Spinal cord (tissue), 10 donors: ENCODE measurements around the gene FARSA. TPM values are rescaled to one million over a fixed set of nuclear protein-coding genes. Genes with fewer than 3 reads are reported as not detected.

Experiments used
- DNase-seq, 6 donors: peaks; one replicate each; pipeline versions ENCODE4 v3.0.0 to v3.0.0-alpha.2; 2013 to 2015; ENCODE audit warnings: low spot score in 6 of 6, low read depth in 4 of 6
- H3K27ac ChIP-seq: one replicate; pipeline ENCODE4 v1.5.1; 2013; ENCODE audit warnings: low read depth, low read length, control low read depth
- H3K27me3 ChIP-seq: one replicate; pipeline ENCODE4 v1.6.1; 2013; ENCODE audit warnings: low read length; ENCODE audit not compliant: control insufficient read depth, insufficient read depth
- H3K36me3 ChIP-seq: one replicate; pipeline ENCODE4 v1.6.1; 2013; ENCODE audit warnings: low read length; ENCODE audit not compliant: control insufficient read depth, insufficient read depth
- H3K4me1 ChIP-seq: one replicate; pipeline ENCODE4 v1.6.1; 2013; ENCODE audit warnings: low read length; ENCODE audit not compliant: control insufficient read depth, insufficient read depth
- H3K4me3 ChIP-seq: one replicate; pipeline ENCODE4 v1.5.1; 2013; ENCODE audit warnings: low read depth, low read length, control low read depth
- H3K9me3 ChIP-seq: one replicate; pipeline ENCODE4 v1.6.1; 2013; ENCODE audit warnings: low read length; ENCODE audit not compliant: control insufficient read depth, insufficient read depth
- WGBS: methylation state at CpG from one replicate; pipeline ENCODE4 v1.1.5; 2013; ENCODE audit warnings: missing lambda C conversion rate; ENCODE audit not compliant: insufficient coverage; 5-methylcytosine and 5-hydroxymethylcytosine counted together
- polyA plus RNA-seq, 2 donors: library from polyadenylated mRNA; unstranded; fragments of 120-200 nt; gene quantifications; one replicate each; pipeline ENCODE4 v1.2.1, GENCODE V29; 2013; ENCODE audit not compliant: insufficient read length in 2 of 2
- total RNA-seq, 2 donors: library from RNA; depleted of rRNA in 1 of 2; stranded (reverse); fragments of 120-200 nt in 1 of 2; fragments of >200 nt in 1 of 2; gene quantifications; one replicate each; pipeline versions ENCODE4 v1.2.3 to v1.2.4, GENCODE V29; 2013 to 2014
- donor health status: healthy.

Gene FARSA
- total and polyA plus RNA-seq, 4 donors: 41.3 to 80.6 (median 64.0) TPM

GRCh38 chr19:12948612-12949362 lies 15.3 kb upstream of the FARSA start:
- 96% methylated on average over 28 of the region's 30 CpGs for WGBS
- Histone ChIP-seq H3K9me3 (no peaks in the 10 kb centered on the region), H3K4me1 (peaks cover 37% of the 10 kb centered on the region), H3K27me3 (no peaks in the 10 kb centered on the region), H3K36me3 (peaks cover 78% of the 10 kb centered on the region), H3K4me3 (no peak overlapping the region), H3K27ac (no peak overlapping the region)
- DNase-seq: no peak

GRCh38 chr19:12947702-12948611 lies 14.4 kb upstream of the FARSA start:
- H3K27me3 ChIP-seq: no peaks in the 10 kb centered on the region
- H3K9me3 ChIP-seq: no peaks in the 10 kb centered on the region
- H3K4me1 ChIP-seq: peaks cover 37% of the 10 kb centered on the region
- WGBS: 81% methylated on average over 26 of the region's 28 CpGs
- H3K4me3 ChIP-seq: no peak overlapping the region
- H3K36me3 ChIP-seq: peaks cover 78% of the 10 kb centered on the region
- H3K27ac ChIP-seq: no peak overlapping the region
- DNase-seq: no peak

- no peak for DNase-seq
- Histone ChIP-seq H3K27ac (peak overlapping the region; percentile 84), H3K4me3 (peak overlapping the region; percentile 73), H3K36me3 (peaks cover 78% of the 10 kb centered on the region), H3K27me3 (no peaks in the 10 kb centered on the region), H3K9me3 (no peaks in the 10 kb centered on the region), H3K4me1 (peaks cover 27% of the 10 kb centered on the region)
- 42% methylated on average over 3 of the region's 14 CpGs for whole genome bisulfite sequencing
These were observed 13.4 kb upstream of the FARSA start for GRCh38 chr19:12946731-12947496.

GRCh38 chr19:12946092-12946721 lies 12.7 kb upstream of the FARSA start:
- H3K36me3 ChIP-seq: peaks cover 78% of the 10 kb centered on the region
- H3K27me3 ChIP-seq: no peaks in the 10 kb centered on the region
- WGBS: under 1% methylated on average over 36 of the region's 40 CpGs
- H3K27ac ChIP-seq: peak overlapping the region; percentile 84
- DNase-seq: peak in 2 of 6 donors; percentile 23 to 69
- no peaks in the 10 kb centered on the region for H3K9me3 ChIP-seq
- H3K4me3 ChIP-seq: peak overlapping the region; percentile 73
- peaks cover 29% of the 10 kb centered on the region for H3K4me1 ChIP-seq

GRCh38 chr19:12945479-12946091 lies 12.1 kb upstream of the FARSA start, which contains the start of gene RAD23A:
Gene RAD23A, plus strand, starts transcription at chr19:12945862. Its CDS starts 87 bp downstream, at chr19:12945949.
- Histone ChIP-seq H3K9me3 (no peaks in the 10 kb centered on the region), H3K36me3 (peaks cover 78% of the 10 kb centered on the region), H3K27me3 (no peaks in the 10 kb centered on the region), H3K4me3 (peak within 1 kb of the TSS; percentile 73), H3K27ac (peak within 1 kb of the TSS; percentile 84), H3K4me1 (peaks cover 35% of the 10 kb centered on the region)
- DNase-seq: peak; percentile 94 to 99 (median 96)
- WGBS: under 1% methylated on average over 51 of the region's 62 CpGs

- no peak overlapping the region for H3K4me3 ChIP-seq
- no peak overlapping the region for H3K27ac ChIP-seq
- peaks cover 48% of the 10 kb centered on the region for H3K4me1 ChIP-seq
- 60% methylated on average over 1 of the region's 2 CpGs for WGBS
- no peaks in the 10 kb centered on the region for H3K9me3 ChIP-seq
- DNase-seq: no peak
- no peaks in the 10 kb centered on the region for H3K27me3 ChIP-seq
- peaks cover 74% of the 10 kb centered on the region for H3K36me3 ChIP-seq
These were observed 10.7 kb upstream of the FARSA start for GRCh38 chr19:12944104-12944674.

- H3K36me3 ChIP-seq: peaks cover 68% of the 10 kb centered on the region
- H3K27ac ChIP-seq: no peak overlapping the region
- 89% methylated on average over 12 of the region's 18 CpGs for WGBS
- H3K4me3 ChIP-seq: no peak overlapping the region
- no peaks in the 10 kb centered on the region for H3K27me3 ChIP-seq
- peaks cover 48% of the 10 kb centered on the region for H3K4me1 ChIP-seq
- no peak for DNase-seq
- H3K9me3 ChIP-seq: no peaks in the 10 kb centered on the region
These were observed 10.0 kb upstream of the FARSA start for GRCh38 chr19:12943437-12944044.

GRCh38 chr19:12940897-12941296 lies 7.4 kb upstream of the FARSA start:
- H3K27me3 ChIP-seq: no peaks in the 10 kb centered on the region
- H3K27ac ChIP-seq: no peak overlapping the region
- peaks cover 50% of the 10 kb centered on the region for H3K4me1 ChIP-seq
- H3K4me3 ChIP-seq: no peak overlapping the region
- no peak for DNase-seq
- H3K36me3 ChIP-seq: peaks cover 57% of the 10 kb centered on the region
- WGBS: 100% methylated on average over 1 of the region's 2 CpGs
- H3K9me3 ChIP-seq: no peaks in the 10 kb centered on the region
